MM.1S (cell line): ENCODE measurements around the gene HMGCS1.
"Not testable (repeated sequence)": the region's sequence is repeated elsewhere in the genome, so short reads cannot be mapped to it uniquely, and the experiment has no call there.

Experiments
- DNase-seq: peaks from one replicate; pipeline ENCODE4 v3.0.0-alpha.2; 2015
- H2AFZ ChIP-seq: fragments of 300-600 bp; sonication (generic); 2 replicates; pipeline ENCODE4 v1.6.0; 2016; ENCODE audit warnings: antibody characterized with exemption, low read length
- H3F3A ChIP-seq: fragments of 300-600 bp; sonication (generic); 2 replicates; pipeline ENCODE4 v1.6.1; 2016; ENCODE audit warnings: mild to moderate bottlenecking, antibody characterized with exemption, low read length, moderate library complexity, mixed read lengths; ENCODE audit not compliant: insufficient read depth
- H3K27ac ChIP-seq: fragments of 300-600 bp; sonication (generic); 2 replicates; pipeline ENCODE4 v1.5.1; 2016; ENCODE audit warnings: mild to moderate bottlenecking, low read length
- H3K27me3 ChIP-seq: fragments of 300-600 bp; sonication (generic); replicated peaks from 2 replicates; pipeline ENCODE4 v1.6.0; 2016; ENCODE audit warnings: low read length; ENCODE audit not compliant: insufficient read depth
- H3K36me3 ChIP-seq: fragments of 300-600 bp; sonication (generic); replicated peaks from 2 replicates; pipeline ENCODE4 v1.6.1; 2016; ENCODE audit warnings: mild to moderate bottlenecking, low read length, mixed read lengths; ENCODE audit not compliant: insufficient read depth
- H3K4me1 ChIP-seq: fragments of 300-600 bp; sonication (generic); 2 replicates; pipeline ENCODE4 v1.6.1; 2016; ENCODE audit warnings: low read length, mixed read lengths
- H3K4me2 ChIP-seq: fragments of 300-600 bp; sonication (generic); 2 replicates; pipeline ENCODE4 v1.6.0; 2016; ENCODE audit warnings: low read depth, low read length
- H3K4me3 ChIP-seq: fragments of 300-600 bp; sonication (generic); 2 replicates; pipeline ENCODE4 v1.5.1; 2016; ENCODE audit warnings: low read length, mixed read lengths
- H3K79me2 ChIP-seq: fragments of 300-600 bp; sonication (generic); 2 replicates; pipeline ENCODE4 v1.6.1; 2016; ENCODE audit warnings: mixed run types, low read length, mixed read lengths
- H3K9ac ChIP-seq: fragments of 300-600 bp; sonication (generic); 2 replicates; pipeline ENCODE4 v1.6.1; 2016; ENCODE audit warnings: low read length, mixed read lengths
- H3K9me2 ChIP-seq: fragments of 300-600 bp; sonication (generic); replicated peaks from 2 replicates; pipeline ENCODE4 v1.6.1; 2016; ENCODE audit warnings: mild to moderate bottlenecking, low read length, mixed read lengths; ENCODE audit not compliant: insufficient read depth
- H3K9me3 ChIP-seq: fragments of 300-600 bp; sonication (generic); replicated peaks from 2 replicates; pipeline ENCODE4 v1.6.1; 2016; ENCODE audit warnings: mild to moderate bottlenecking, low read length, mixed read lengths; ENCODE audit not compliant: insufficient read depth
- H4K20me1 ChIP-seq: fragments of 300-600 bp; sonication (generic); 2 replicates; pipeline ENCODE4 v1.6.1; 2016; ENCODE audit warnings: mild to moderate bottlenecking, low read length, moderate library complexity, mixed read lengths; ENCODE audit not compliant: insufficient read depth
- CTCF ChIP-seq: fragments of 300-600 bp; sonication (generic); IDR thresholded peaks from 2 replicates; pipeline ENCODE4 v1.5.1; 2016; ENCODE audit warnings: antibody characterized with exemption, low read length, mixed read lengths
- EZH2 ChIP-seq: fragments of 300-600 bp; sonication (generic); optimal IDR thresholded peaks from 2 replicates; pipeline ENCODE3; 2017; ENCODE audit warnings: low read depth, mild to moderate bottlenecking, antibody characterized with exemption, low read length, mixed read lengths
- EZH2phosphoT487 ChIP-seq: fragments of 300-600 bp; sonication (generic); IDR thresholded peaks from 2 replicates; pipeline ENCODE4 v1.6.1; 2018; ENCODE audit warnings: antibody characterized with exemption, low read length

Gene HMGCS1

GRCh38 chr5:43268188-43268820 is 44.9 kb downstream of the HMGCS1 start:
- TF ChIP-seq EZH2 = no peak
- no peak for TF ChIP-seq CTCF
- no peak for TF ChIP-seq EZH2phosphoT487
- Histone ChIP-seq H2AFZ (no peak overlapping the region), H3K27me3 (no peaks in the 10 kb centered on the region), H3K27ac (no peak overlapping the region), H3K79me2 (no peaks in the 10 kb centered on the region), H3K4me2 (no peak overlapping the region), H3K9me2 (no peaks in the 10 kb centered on the region), H3K4me1 (no peaks in the 10 kb centered on the region), H3F3A (no peaks in the 10 kb centered on the region), H3K9me3 (no peaks in the 10 kb centered on the region), H3K9ac (no peak overlapping the region), H3K36me3 (no peaks in the 10 kb centered on the region), H4K20me1 (no peaks in the 10 kb centered on the region), H3K4me3 (no peak overlapping the region)
- no peak for DNase-seq

GRCh38 chr5:43262269-43262668 is 50.9 kb downstream of the HMGCS1 start:
- H3K9me2 ChIP-seq, H3K9me3 ChIP-seq, H3K9ac ChIP-seq: not testable (repeated sequence)

GRCh38 chr5:43258116-43258515 is 55.1 kb downstream of the HMGCS1 start:
- no peak for TF ChIP-seq EZH2
- TF ChIP-seq EZH2phosphoT487 = no peak
- TF ChIP-seq CTCF = no peak
- H3F3A ChIP-seq = no peaks in the 10 kb centered on the region
- no peak for DNase-seq
- H3K4me3 ChIP-seq = no peak overlapping the region
- no peak overlapping the region for H3K4me2 ChIP-seq
- no peaks in the 10 kb centered on the region for H3K36me3 ChIP-seq
- no peak overlapping the region for H2AFZ ChIP-seq
- no peaks in the 10 kb centered on the region for H3K9me2 ChIP-seq
- H3K27me3 ChIP-seq = no peaks in the 10 kb centered on the region
- H4K20me1 ChIP-seq = no peaks in the 10 kb centered on the region
- H3K9ac ChIP-seq = no peak overlapping the region
- H3K79me2 ChIP-seq = no peaks in the 10 kb centered on the region
- H3K27ac ChIP-seq = no peak overlapping the region
- H3K9me3 ChIP-seq = no peaks in the 10 kb centered on the region
- H3K4me1 ChIP-seq = no peaks in the 10 kb centered on the region

More at GRCh38 chr5:43262269-43262668, 50.9 kb downstream of the HMGCS1 start:
- H4K20me1 ChIP-seq, DNase-seq, H3K36me3 ChIP-seq, H3K27me3 ChIP-seq, H3K4me3 ChIP-seq, H3K4me1 ChIP-seq, H3F3A ChIP-seq, H3K27ac ChIP-seq, H2AFZ ChIP-seq, H3K4me2 ChIP-seq, H3K79me2 ChIP-seq: not testable (repeated sequence)

GRCh38 chr5:43256261-43256966 is 56.8 kb downstream of the HMGCS1 start:
- no peaks in the 10 kb centered on the region for H3K4me1 ChIP-seq
- H3K4me3 ChIP-seq = no peak overlapping the region
- no peak for DNase-seq
- no peaks in the 10 kb centered on the region for H3K9me2 ChIP-seq
- H2AFZ ChIP-seq = no peak overlapping the region
- H3K79me2 ChIP-seq = no peaks in the 10 kb centered on the region
- H3K27me3 ChIP-seq = no peaks in the 10 kb centered on the region
- H3F3A ChIP-seq = no peaks in the 10 kb centered on the region
- no peaks in the 10 kb centered on the region for H4K20me1 ChIP-seq
- no peaks in the 10 kb centered on the region for H3K36me3 ChIP-seq
- H3K9ac ChIP-seq = no peak overlapping the region
- H3K4me2 ChIP-seq = no peak overlapping the region
- TF ChIP-seq CTCF = no peak
- no peak for TF ChIP-seq EZH2
- no peak for TF ChIP-seq EZH2phosphoT487
- H3K9me3 ChIP-seq = no peaks in the 10 kb centered on the region
- no peak overlapping the region for H3K27ac ChIP-seq
